H1 (cell line): Measurements from ENCODE around the gene MBD3L3. TPM values are rescaled to one million over a fixed set of nuclear protein-coding genes. Genes with fewer than 3 reads are reported as not detected.

Experiments used
- CTCF ChIA-PET: fragments of 300-600 bp; sonication (Branson Sonifier 250); formaldehyde crosslinking; loops from one replicate; lab custom pipeline; 2021; ENCODE audit not compliant: partially characterized antibody; lab: Charles Lee
- POLR2A ChIA-PET: fragments of 300-600 bp; sonication (Branson Sonifier 250); formaldehyde crosslinking; loops from one replicate; lab custom pipeline; 2021; ENCODE audit warnings: inconsistent platforms; ENCODE audit not compliant: partially characterized antibody; lab: Charles Lee
- DNase-seq, 2 experiments: peaks; one replicate each; pipeline versions ENCODE4 v3.0.0 to v3.0.0-alpha.2; 2010 to 2022; ENCODE audit warnings: low spot score in 2 of 2, low read depth in 1 of 2, mixed read lengths in 1 of 2
- FAIRE-seq: peaks from 2 replicates; lab custom pipeline; 2011; peaks lifted over from hg19 to GRCh38; lab: Jason Lieb, UNC
- H2AFZ ChIP-seq: 2 replicates; pipeline ENCODE4 v1.8.1; 2012; ENCODE audit warnings: low read length, inconsistent platforms
- H2AK5ac ChIP-seq: 2 replicates; pipeline ENCODE4 v1.6.1; 2013; ENCODE audit warnings: low read depth, low read length
- H2BK120ac ChIP-seq: replicated peaks from 2 replicates; pipeline ENCODE3; 2013; ENCODE audit warnings: low read depth, low read length, inconsistent platforms
- H2BK12ac ChIP-seq: 2 replicates; pipeline ENCODE4 v1.6.1; 2013; ENCODE audit warnings: low read depth, low read length
- H2BK15ac ChIP-seq: 2 replicates; pipeline ENCODE4 v1.6.1; 2013; ENCODE audit warnings: low read length
- H2BK20ac ChIP-seq: 2 replicates; pipeline ENCODE4 v1.6.1; 2013; ENCODE audit warnings: low read length
- H2BK5ac ChIP-seq: 2 replicates; pipeline ENCODE4 v1.6.1; 2013; ENCODE audit warnings: low read depth, low read length
- H3K14ac ChIP-seq: 2 replicates; pipeline ENCODE4 v1.6.1; 2013; ENCODE audit warnings: inconsistent platforms; ENCODE audit not compliant: insufficient read length
- H3K18ac ChIP-seq: 2 replicates; pipeline ENCODE4 v1.6.1; 2013; ENCODE audit warnings: low read length; ENCODE audit errors: extremely low read depth
- H3K23ac ChIP-seq: 2 replicates; pipeline ENCODE4 v1.6.1; 2013; ENCODE audit warnings: inconsistent platforms; ENCODE audit not compliant: insufficient read length
- H3K23me2 ChIP-seq: 2 replicates; pipeline ENCODE4 v1.6.1; 2013; ENCODE audit warnings: low read depth, low read length
- H3K27ac ChIP-seq: 2 replicates; pipeline ENCODE4 v1.6.1; 2011; ENCODE audit warnings: low read depth, low read length, inconsistent platforms
- H3K27me3 ChIP-seq, 4 experiments: replicated peaks in 1 of 4; 1 replicate in 1 of 4; 2 replicates in 3 of 4; pipeline versions ENCODE4 v1.6.1 to v1.8.1; 2011 to 2013; ENCODE audit warnings: low read length in 3 of 4, mild to moderate bottlenecking in 3 of 4, inconsistent platforms in 2 of 4, mixed read lengths in 2 of 4, moderate library complexity in 1 of 4; ENCODE audit not compliant: control insufficient read depth in 3 of 4, insufficient read depth in 3 of 4; ENCODE audit errors: extremely low read depth in 1 of 4
- H3K36me3 ChIP-seq, 4 experiments: 2 replicates each; pipeline versions ENCODE4 v1.6.1 to v1.8.1; 2011 to 2013; ENCODE audit warnings: mild to moderate bottlenecking in 4 of 4, low read length in 3 of 4, moderate library complexity in 2 of 4, control low read depth in 1 of 4, inconsistent platforms in 1 of 4; ENCODE audit not compliant: insufficient read depth in 4 of 4, control insufficient read depth in 2 of 4
- H3K4ac ChIP-seq: replicated peaks from 2 replicates; pipeline ENCODE3; 2013; ENCODE audit warnings: low read length, low read depth, mixed read lengths, inconsistent platforms; ENCODE audit not compliant: insufficient read length
- H3K4me1 ChIP-seq, 4 experiments: replicated peaks in 1 of 4; 1 replicate in 1 of 4; 2 replicates in 3 of 4; pipeline versions ENCODE4 v1.6.1 to v1.8.1; 2011 to 2013; ENCODE audit warnings: low read length in 3 of 4, inconsistent platforms in 2 of 4, mixed read lengths in 1 of 4; ENCODE audit not compliant: insufficient read depth in 4 of 4, control insufficient read depth in 3 of 4
- H3K4me2 ChIP-seq, 2 experiments: 2 replicates each; pipeline versions ENCODE4 v1.6.1 to v1.8.1; 2011 to 2013; ENCODE audit warnings: low read depth in 2 of 2, low read length in 2 of 2, control low read depth in 1 of 2, inconsistent platforms in 1 of 2, mild to moderate bottlenecking in 1 of 2; ENCODE audit not compliant: insufficient read depth in 1 of 2
- H3K4me3 ChIP-seq, 4 experiments: fragments of 200-600, 300-600 bp in 1 of 4; sonication (generic), shearing (Covaris generic), sonication (Bioruptor Twin) in 1 of 4; 2 replicates each; pipeline versions ENCODE4 v1.5.1 to v1.8.1; 2011 to 2016; ENCODE audit warnings: low read length in 4 of 4, low read depth in 3 of 4, control low read depth in 2 of 4, inconsistent platforms in 2 of 4, mild to moderate bottlenecking in 2 of 4, mixed read lengths in 1 of 4, moderate library complexity in 1 of 4; ENCODE audit not compliant: insufficient read depth in 2 of 4; ENCODE audit errors: extremely low read depth in 1 of 4
- H3K56ac ChIP-seq: replicated peaks from 2 replicates; pipeline ENCODE3; 2013; ENCODE audit warnings: low read depth, mild to moderate bottlenecking, mixed read lengths, low read length, inconsistent platforms; ENCODE audit not compliant: insufficient read length
- H3K79me1 ChIP-seq: 2 replicates; pipeline ENCODE4 v1.6.1; 2013; ENCODE audit warnings: low read depth, low read length, control low read depth
- H3K79me2 ChIP-seq, 2 experiments: 2 replicates each; pipeline versions ENCODE4 v1.6.1 to v1.8.1; 2012 to 2013; ENCODE audit warnings: low read length in 2 of 2, mild to moderate bottlenecking in 2 of 2, inconsistent platforms in 1 of 2; ENCODE audit not compliant: insufficient read depth in 2 of 2, control insufficient read depth in 1 of 2
- H3K9ac ChIP-seq, 4 experiments: replicated peaks in 1 of 4; 1 replicate in 1 of 4; 2 replicates in 3 of 4; pipeline versions ENCODE4 v1.6.1 to v1.8.1; 2011 to 2013; ENCODE audit warnings: low read depth in 3 of 4, low read length in 3 of 4, control low read depth in 2 of 4, mild to moderate bottlenecking in 2 of 4, moderate library complexity in 2 of 4, inconsistent platforms in 1 of 4; ENCODE audit errors: extremely low read depth in 1 of 4
- H3K9me3 ChIP-seq, 2 experiments: 2 replicates each; pipeline versions ENCODE4 v1.6.1 to v1.8.1; 2012 to 2013; ENCODE audit warnings: mild to moderate bottlenecking in 2 of 2, moderate library complexity in 2 of 2, control low read depth in 1 of 2, inconsistent platforms in 1 of 2, low read depth in 1 of 2, low read length in 1 of 2, mixed read lengths in 1 of 2; ENCODE audit not compliant: insufficient read depth in 2 of 2
- H4K20me1 ChIP-seq, 2 experiments: replicated peaks in 1 of 2; 2 replicates each; pipeline versions ENCODE3 to v1.8.1; 2011 to 2013; ENCODE audit warnings: inconsistent platforms in 2 of 2, low read length in 2 of 2, mild to moderate bottlenecking in 1 of 2; ENCODE audit not compliant: insufficient read depth in 2 of 2, control insufficient read depth in 1 of 2
- H4K5ac ChIP-seq: 2 replicates; pipeline ENCODE4 v1.6.1; 2013; ENCODE audit warnings: low read length, low read depth, mixed read lengths, inconsistent platforms; ENCODE audit not compliant: insufficient read length
- H4K8ac ChIP-seq: 2 replicates; pipeline ENCODE4 v1.8.0; 2013; ENCODE audit warnings: mild to moderate bottlenecking, moderate library complexity, low read length, inconsistent platforms; ENCODE audit not compliant: insufficient read depth; ENCODE audit errors: extremely low read depth
- H4K91ac ChIP-seq: replicated peaks from 2 replicates; pipeline ENCODE3; 2013; ENCODE audit warnings: low read length, mixed read lengths, inconsistent platforms; ENCODE audit not compliant: insufficient read length
- CBX5 ChIP-seq: fragments of 300-800, 300-1000 bp; sonication (generic); IDR thresholded peaks from 2 replicates; pipeline ENCODE4 v1.7.1; 2016; ENCODE audit warnings: antibody characterized with exemption, low read length, low read depth
- CREB1 ChIP-seq: IDR thresholded peaks from 2 replicates; pipeline ENCODE4 v1.6.1; 2012; ENCODE audit warnings: inconsistent platforms
- CTBP2 ChIP-seq: IDR thresholded peaks from 2 replicates; pipeline ENCODE4 v1.7.0; 2011; ENCODE audit warnings: borderline replicate concordance, mild to moderate bottlenecking, moderate library complexity, mixed read lengths, low read length; ENCODE audit not compliant: insufficient read depth, insufficient read length
- KDM1A ChIP-seq: fragments of 200-600, 300-600 bp; sonication (generic); IDR thresholded peaks from 2 replicates; pipeline ENCODE4 v1.7.1; 2016; ENCODE audit warnings: mild to moderate bottlenecking, low read length, borderline replicate concordance
- RNF2 ChIP-seq: fragments of 200-900, 300-1000 bp; sonication (generic); IDR thresholded peaks from 2 replicates; pipeline ENCODE4 v1.7.1; 2016; ENCODE audit warnings: borderline replicate concordance, low read depth, mild to moderate bottlenecking, antibody characterized with exemption, low read length; ENCODE audit not compliant: poor library complexity, severe bottlenecking; ENCODE audit errors: missing control alignments
- SIX5 ChIP-seq: IDR thresholded peaks from 2 replicates; pipeline ENCODE4 v1.6.1; 2011; ENCODE audit warnings: mild to moderate bottlenecking, low read depth, low read length
- WGBS, 2 experiments: shearing (Covaris generic) in 1 of 2; methylation state at CpG; one replicate each; pipeline versions ENCODE4 v1.1.6 to v1.1.7; 2013 to 2015; ENCODE audit warnings: low lambda C conversion rate in 2 of 2, mixed read lengths in 2 of 2, inconsistent platforms in 1 of 2, low coverage in 1 of 2, missing lambda C conversion rate in 1 of 2; ENCODE audit not compliant: insufficient replicate concordance in 2 of 2, insufficient coverage in 1 of 2, insufficient read length in 1 of 2; ENCODE audit errors: extremely low coverage in 1 of 2, missing lambda C conversion rate in 1 of 2; 5-methylcytosine and 5-hydroxymethylcytosine counted together
- polyA plus RNA-seq, 7 experiments: library from polyadenylated mRNA; depleted of rRNA in 3 of 7; stranded (reverse) in 5 of 7; unstranded in 2 of 7; fragments of >200 nt in 5 of 7; fragments of 200-250 nt in 2 of 7; gene quantifications; 1 replicate in 5 of 7; 2 replicates in 1 of 7; 4 replicates in 1 of 7; pipeline versions ENCODE4 v1.2.1 to v1.2.3, GENCODE V29; 2011 to 2013; ENCODE audit warnings: missing spikeins in 2 of 7, mixed read lengths in 2 of 7
- total RNA-seq: library from RNA; stranded (reverse); fragmentation: NEBNext Ultra II Directional; extraction: Animal tissue kit (Norgen Biotek cat#: 25700); gene quantifications from 2 replicates; pipeline ENCODE4 v1.2.1, GENCODE V29; 2021

MBD3L3 gene
- total and polyA plus RNA-seq, 2 of the 8 experiments (the other 6 are each of a cell fraction or from before 2014, with no cell fraction given): not detected

DNA sequence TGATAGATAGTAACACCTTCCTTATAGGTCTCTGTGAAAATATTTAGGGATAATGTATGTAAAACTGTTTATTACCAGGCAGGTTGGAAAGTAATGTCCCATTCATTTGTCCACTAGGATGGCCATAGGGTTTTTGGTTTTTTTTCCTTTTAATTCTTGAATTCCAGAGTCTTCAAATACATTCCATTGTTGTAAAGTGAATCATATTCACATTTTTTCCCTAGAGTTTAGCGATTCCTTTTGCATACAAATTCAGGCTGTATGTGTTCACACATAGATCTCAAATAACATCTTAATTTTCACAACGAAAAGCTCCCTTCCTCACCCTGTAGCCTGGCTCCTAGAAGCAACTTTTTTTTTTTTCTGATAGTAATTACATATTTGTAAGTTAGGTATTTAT is 9.2 kb upstream of the MBD3L3 start:
- no peaks in the 10 kb centered on the region for H3K79me1 ChIP-seq
- no peak overlapping the region for H3K4me2 ChIP-seq
- H3K23ac ChIP-seq: no peak overlapping the region
- no peak overlapping the region for H4K91ac ChIP-seq
- no peak overlapping the region for H2BK12ac ChIP-seq
- no peak overlapping the region for H3K4me3 ChIP-seq
- H4K5ac ChIP-seq: no peak overlapping the region
- peaks cover 6 to 15% of the 10 kb centered on the region in 2 experiments; a peak in 2 of 4 replicates for H3K9me3 ChIP-seq
- H3K18ac ChIP-seq: no peak overlapping the region
- H3K4me1 ChIP-seq: no peaks in the 10 kb centered on the region
- H2BK15ac ChIP-seq: no peak overlapping the region
- H3K9ac ChIP-seq: no peak overlapping the region
- FAIRE-seq (no peak), DNase-seq (no peak)
- no peak overlapping the region for H2BK120ac ChIP-seq
- H3K23me2 ChIP-seq: peaks cover 2% of the 10 kb centered on the region; the same call in 1 of the 2 replicates
- H2AFZ ChIP-seq: no peak overlapping the region
- H3K79me2 ChIP-seq: peaks cover 0 to 8% of the 10 kb centered on the region in 2 experiments; a peak in 2 of 4 replicates
- no peaks in the 10 kb centered on the region for H3K27me3 ChIP-seq
- H3K4ac ChIP-seq: no peak overlapping the region
- WGBS, 2 experiments: 87% methylated on average over 2 of the region's 2 CpGs; no CpG with 5 or more reads in 1 of the 2 experiments
- no peak overlapping the region for H3K56ac ChIP-seq
- H4K8ac ChIP-seq: no peak overlapping the region
- ChIA-PET CTCF (no interaction called here), POLR2A (no interaction called here)
- H2BK5ac ChIP-seq: no peak overlapping the region
- H3K27ac ChIP-seq: no peak overlapping the region
- TF ChIP-seq CBX5 (no peak), RNF2 (no peak), SIX5 (no peak), KDM1A (no peak), CTBP2 (no peak), CREB1 (no peak)
- H4K20me1 ChIP-seq: no peaks in the 10 kb centered on the region
- peaks cover 4 to 10% (median 6%) of the 10 kb centered on the region in 4 experiments; a peak in 7 of 8 replicates for H3K36me3 ChIP-seq
- no peak overlapping the region for H3K14ac ChIP-seq
- H2AK5ac ChIP-seq: no peak overlapping the region
- no peak overlapping the region for H2BK20ac ChIP-seq
